Measurements from ENCODE around the gene ANO4. TPM values are rescaled to one million over a fixed set of nuclear protein-coding genes. Genes with fewer than 3 reads are reported as not detected.

Gene ANO4
- total RNA-seq, 4 donors from 2014 or later, result 0.10 TPM; not detected in 3

- Histone ChIP-seq H3K27ac (no peak overlapping the region), H3K36me3 (no peaks in the 10 kb centered on the region), H3K9me3 (no peaks in the 10 kb centered on the region), H3K4me3 (no peak overlapping the region), H3K27me3 (no peaks in the 10 kb centered on the region), H3K4me1 (no peaks in the 10 kb centered on the region)
- intact Hi-C loops (cut with DNase I; ENCODE audit: low total_unique reads), result no loop called here
- DNase-seq, result no peak
- TF ChIP-seq POLR2A (IDR thresholded peaks at IDR 0.05) (no peak), CTCF (IDR thresholded peaks at IDR 0.05 in 4 of 5, conservative IDR thresholded peaks at IDR 0.05 in 1 of 5) (no peak)
- no peak for ATAC-seq
- in situ Hi-C loops (cut with MboI; ENCODE audit: low sequenced_read_pairs in 4 of 4), result no loop called here
Measured at GRCh38 chr12:100995201-100995600, 200.6 kb downstream of the ANO4 start.

- no peak overlapping the region for H3K4me3 ChIP-seq
- no peaks in the 10 kb centered on the region for H3K36me3 ChIP-seq
- ATAC-seq (no peak), DNase-seq (no peak)
- H3K4me1 ChIP-seq, result no peaks in the 10 kb centered on the region
- intact Hi-C loops (cut with DNase I; ENCODE audit: low total_unique reads) (no loop called here), in situ Hi-C loops (cut with MboI; ENCODE audit: low sequenced_read_pairs in 4 of 4) (no loop called here)
- H3K9me3 ChIP-seq, result no peaks in the 10 kb centered on the region
- no peak overlapping the region for H3K27ac ChIP-seq
- H3K27me3 ChIP-seq, result no peaks in the 10 kb centered on the region
- TF ChIP-seq POLR2A (IDR thresholded peaks at IDR 0.05) (no peak), CTCF (IDR thresholded peaks at IDR 0.05 in 4 of 5, conservative IDR thresholded peaks at IDR 0.05 in 1 of 5) (no peak)
Measured at GRCh38 chr12:100995771-100996170, 201.2 kb downstream of the ANO4 start.

- H3K36me3 ChIP-seq, result no peaks in the 10 kb centered on the region
- no peak for ATAC-seq
- no peak overlapping the region for H3K4me3 ChIP-seq
- DNase-seq, result no peak
- no peaks in the 10 kb centered on the region for H3K9me3 ChIP-seq
- H3K27ac ChIP-seq, result no peak overlapping the region
- H3K4me1 ChIP-seq, result no peaks in the 10 kb centered on the region
- TF ChIP-seq CTCF (IDR thresholded peaks at IDR 0.05 in 4 of 5, conservative IDR thresholded peaks at IDR 0.05 in 1 of 5) (no peak), POLR2A (IDR thresholded peaks at IDR 0.05) (no peak)
- no peaks in the 10 kb centered on the region for H3K27me3 ChIP-seq
- intact Hi-C loops (cut with DNase I; ENCODE audit: low total_unique reads), result no loop called here
- in situ Hi-C loops (cut with MboI; ENCODE audit: low sequenced_read_pairs in 4 of 4), result no loop called here
Measured at GRCh38 chr12:101001669-101002068, 207.1 kb downstream of the ANO4 start.

- TF ChIP-seq POLR2A (IDR thresholded peaks at IDR 0.05), result no peak
- TF ChIP-seq CTCF (IDR thresholded peaks at IDR 0.05 in 4 of 5, conservative IDR thresholded peaks at IDR 0.05 in 1 of 5), result no peak
- H3K27ac ChIP-seq, result no peak overlapping the region
- DNase-seq (no peak), ATAC-seq (no peak)
- no peaks in the 10 kb centered on the region for H3K4me1 ChIP-seq
- H3K9me3 ChIP-seq, result no peaks in the 10 kb centered on the region
- in situ Hi-C loops (cut with MboI; ENCODE audit: low sequenced_read_pairs in 4 of 4) (no loop called here), intact Hi-C loops (cut with DNase I; ENCODE audit: low total_unique reads) (no loop called here)
- H3K4me3 ChIP-seq, result no peak overlapping the region
- H3K36me3 ChIP-seq, result no peaks in the 10 kb centered on the region
- no peaks in the 10 kb centered on the region for H3K27me3 ChIP-seq
Measured at GRCh38 chr12:101002696-101003419, 208.3 kb downstream of the ANO4 start.

- no peak for DNase-seq
- Histone ChIP-seq H3K4me3 (no peak overlapping the region), H3K27me3 (no peaks in the 10 kb centered on the region), H3K4me1 (no peaks in the 10 kb centered on the region), H3K27ac (no peak overlapping the region), H3K36me3 (no peaks in the 10 kb centered on the region), H3K9me3 (no peaks in the 10 kb centered on the region)
- intact Hi-C loops (cut with DNase I; ENCODE audit: low total_unique reads) (no loop called here), in situ Hi-C loops (cut with MboI; ENCODE audit: low sequenced_read_pairs in 4 of 4) (no loop called here)
- ATAC-seq, result no peak
- TF ChIP-seq CTCF (IDR thresholded peaks at IDR 0.05 in 4 of 5, conservative IDR thresholded peaks at IDR 0.05 in 1 of 5), result no peak
- no peak for TF ChIP-seq POLR2A (IDR thresholded peaks at IDR 0.05)
Measured at GRCh38 chr12:101004898-101005297, 210.3 kb downstream of the ANO4 start.

All from gastrocnemius medialis (tissue), 4 donors.